GM12892 (cell line): Measurements from ENCODE around the gene BACE2.

Experiments used
- DNase-seq: peaks from one replicate; pipeline ENCODE4 v3.0.0; 2011; ENCODE audit not compliant: insufficient read length
- FAIRE-seq: peaks from 2 replicates; lab custom pipeline; 2011; peaks lifted over from hg19 to GRCh38; lab: Jason Lieb, UNC
- POLR2A ChIP-seq: IDR thresholded peaks from 2 replicates; pipeline ENCODE4 v1.6.1; 2011; ENCODE audit warnings: low read depth, low read length, control low read depth
- POLR2AphosphoS5 ChIP-seq: IDR thresholded peaks from 2 replicates; pipeline ENCODE4 v1.6.1; 2011; ENCODE audit warnings: low read depth, low read length, control low read depth
- TAF1 ChIP-seq: IDR thresholded peaks from 2 replicates; pipeline ENCODE4 v1.6.1; 2011; ENCODE audit warnings: low read depth, mild to moderate bottlenecking, control low read depth, low read length, borderline replicate concordance

BACE2 gene

GRCh38 chr21:41326414-41327080 is 158.6 kb downstream of the BACE2 start:
- TF ChIP-seq POLR2AphosphoS5, result no peak
- no peak for TF ChIP-seq POLR2A
- no peak for TF ChIP-seq TAF1
- DNase-seq, result no peak
- no peak for FAIRE-seq

GRCh38 chr21:41327753-41328152 is 159.8 kb downstream of the BACE2 start:
- DNase-seq (no peak), FAIRE-seq (no peak)
- TF ChIP-seq POLR2A (no peak), POLR2AphosphoS5 (no peak), TAF1 (no peak)

- no peak for FAIRE-seq
- no peak for DNase-seq
- TF ChIP-seq POLR2A (no peak), TAF1 (no peak), POLR2AphosphoS5 (no peak)
These were observed 161.0 kb downstream of the BACE2 start for GRCh38 chr21:41328660-41329607.
